NCI-H2081 (cell line): Measurements from ENCODE around the gene ZBTB46.

Experiments used
- DNase-seq, 2 experiments: peaks; one replicate each; lab custom pipeline; 2025; lab: John Stamatoyannopoulos, UW

The ZBTB46 gene

DNA sequence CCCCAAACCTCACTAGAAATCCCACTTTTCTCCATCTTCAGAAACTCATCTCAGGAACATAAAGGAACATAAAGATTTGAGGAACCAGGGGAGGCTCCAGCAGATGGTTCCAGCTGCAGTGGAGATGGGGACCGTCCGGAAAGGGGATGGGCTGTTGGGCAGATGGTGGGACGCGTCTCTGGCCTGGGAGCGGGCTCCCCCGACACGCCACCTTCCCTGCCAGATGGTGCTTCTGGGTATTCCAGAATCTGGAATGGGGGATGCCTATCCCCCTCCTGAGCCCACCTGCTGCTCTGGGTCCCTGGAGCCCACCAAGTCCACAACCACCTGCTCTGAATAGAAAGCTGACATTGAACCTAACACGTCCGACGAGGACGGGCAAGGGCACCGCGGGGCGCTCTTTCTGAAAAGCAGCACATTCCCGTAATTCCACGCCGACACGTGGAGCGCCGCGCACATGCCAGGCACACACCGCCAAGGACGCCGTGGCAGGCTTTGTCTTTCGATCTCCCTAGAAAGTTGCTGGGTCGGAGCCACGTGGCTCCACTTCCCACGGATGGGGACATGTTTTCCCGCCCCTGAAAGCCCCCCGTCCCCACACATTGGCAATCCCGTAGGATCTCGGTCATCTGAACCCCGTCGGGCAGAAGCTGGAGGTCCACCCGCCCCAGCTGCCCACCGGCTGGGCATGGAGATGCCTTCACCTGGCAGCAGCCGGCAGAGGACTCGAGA is 64.2 kb downstream of the ZBTB46 start:
- no peak for DNase-seq

DNA sequence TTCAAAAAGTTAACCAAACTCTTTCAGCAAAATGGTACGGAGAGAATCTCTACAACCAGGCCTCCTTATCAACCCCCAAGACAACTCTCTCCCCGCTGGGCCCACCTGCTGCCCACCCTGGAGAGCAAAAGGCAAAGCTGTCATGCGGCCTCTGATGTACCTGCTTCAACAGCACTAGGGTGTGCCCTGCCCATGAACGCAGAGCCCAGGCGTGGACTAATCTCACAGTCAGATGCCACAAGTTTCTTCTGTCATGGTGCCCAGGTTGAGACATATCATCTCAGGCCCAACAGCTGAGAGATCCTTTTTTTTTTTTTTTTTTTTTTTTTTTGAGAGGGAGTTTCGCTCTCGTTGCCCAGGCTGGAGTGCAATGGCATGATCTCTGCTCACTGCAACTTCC is 65.2 kb downstream of the ZBTB46 start:
- DNase-seq: no peak

DNA sequence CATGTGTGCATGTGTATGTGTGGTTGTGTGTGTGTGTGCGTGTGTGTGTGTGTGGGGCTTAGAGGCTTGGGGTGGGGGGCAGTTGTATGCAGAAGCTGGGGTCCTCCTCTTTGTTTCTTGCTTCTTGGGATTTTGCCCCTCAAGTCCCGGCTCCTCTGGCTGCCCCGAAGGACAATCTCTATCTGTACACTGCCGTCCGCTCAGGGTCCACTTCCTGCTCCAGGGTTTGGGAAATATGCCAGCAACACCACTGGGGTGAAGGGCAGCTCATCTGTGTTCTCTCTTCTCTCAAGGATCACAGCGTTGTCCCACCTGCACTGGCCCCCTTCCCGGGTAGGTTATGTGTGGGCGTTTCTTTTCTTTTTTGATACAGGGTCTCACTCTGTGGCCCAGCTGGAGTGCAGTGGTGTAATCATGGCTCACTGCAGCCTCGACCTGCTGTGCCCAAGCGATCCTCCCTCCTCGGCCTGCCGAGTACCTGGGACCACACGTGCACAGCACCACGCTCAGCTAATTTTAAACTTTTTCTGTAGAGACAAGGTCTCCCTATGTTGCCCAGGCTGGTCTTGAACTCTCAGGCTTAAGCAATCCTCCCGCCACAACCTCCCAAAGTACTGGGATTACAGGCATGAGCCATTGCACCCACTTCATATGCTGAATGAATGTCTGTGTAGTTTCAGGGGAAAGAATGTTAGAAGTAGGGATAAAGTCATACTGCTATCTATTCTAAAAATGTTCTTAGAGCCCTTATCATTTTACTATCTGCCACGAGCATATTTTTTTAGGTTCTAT is 65.8 kb downstream of the ZBTB46 start:
- no peak for DNase-seq

DNA sequence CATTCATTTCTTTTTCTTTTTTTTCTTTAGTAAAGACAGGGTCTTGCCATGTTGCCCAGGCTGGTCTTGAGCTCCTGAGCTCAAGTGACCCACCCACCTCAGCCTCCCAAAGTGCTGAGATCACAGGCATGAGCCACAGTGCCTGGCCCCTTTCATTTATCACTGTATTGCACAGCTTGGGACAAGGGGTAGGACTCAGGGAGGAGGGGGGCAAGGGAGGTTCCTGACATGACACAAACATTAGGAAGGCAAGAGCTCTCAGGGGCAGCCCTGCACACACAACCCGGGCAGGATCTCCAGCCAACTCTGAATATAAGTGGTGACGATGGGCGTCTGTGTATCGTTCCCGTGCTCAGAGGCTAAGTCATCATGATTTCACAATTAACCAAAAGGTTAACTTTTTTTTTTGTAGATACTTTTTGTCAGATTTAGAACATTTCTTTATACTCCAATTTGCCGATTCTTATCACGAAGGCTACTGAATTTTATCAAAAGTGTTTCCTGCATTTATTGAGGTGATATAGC is 71.6 kb downstream of the ZBTB46 start:
- no peak for DNase-seq

DNA sequence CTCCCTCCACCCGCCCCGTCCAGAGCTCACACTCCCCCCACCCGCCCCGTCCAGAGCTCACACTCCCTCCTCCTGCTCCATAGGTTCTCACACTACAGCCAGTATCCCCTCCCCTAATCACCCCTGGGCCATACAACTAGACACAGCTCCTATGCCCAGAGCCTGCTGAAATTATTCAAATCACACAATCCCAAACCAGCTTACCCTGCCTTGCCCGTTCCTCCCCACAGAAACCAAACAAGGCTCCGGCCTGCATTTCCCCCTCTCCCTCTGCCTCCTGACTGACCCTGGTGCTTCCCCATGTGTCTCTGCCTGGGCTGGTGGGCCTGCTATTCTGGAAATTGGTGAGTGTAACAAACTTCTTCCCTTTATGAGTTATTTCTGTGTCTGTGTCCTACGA is 72.9 kb downstream of the ZBTB46 start:
- no peak for DNase-seq

DNA sequence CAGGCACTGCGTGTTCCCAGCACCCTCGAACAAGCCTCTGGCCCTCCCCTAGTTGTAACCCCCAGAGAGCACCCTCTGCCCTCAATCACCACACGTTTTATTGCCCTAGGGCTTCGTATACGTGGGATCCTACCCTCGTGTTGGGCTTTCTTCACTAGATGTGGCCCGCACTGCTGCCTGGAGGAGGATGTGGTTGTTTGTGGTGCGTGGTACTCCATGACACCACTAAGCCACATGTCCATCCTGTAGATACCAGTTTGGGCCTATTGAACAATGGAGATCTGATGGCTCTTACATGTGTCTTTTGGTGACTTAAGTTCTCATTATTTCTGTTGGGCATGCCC is 74.4 kb downstream of the ZBTB46 start:
- no peak for DNase-seq

DNA sequence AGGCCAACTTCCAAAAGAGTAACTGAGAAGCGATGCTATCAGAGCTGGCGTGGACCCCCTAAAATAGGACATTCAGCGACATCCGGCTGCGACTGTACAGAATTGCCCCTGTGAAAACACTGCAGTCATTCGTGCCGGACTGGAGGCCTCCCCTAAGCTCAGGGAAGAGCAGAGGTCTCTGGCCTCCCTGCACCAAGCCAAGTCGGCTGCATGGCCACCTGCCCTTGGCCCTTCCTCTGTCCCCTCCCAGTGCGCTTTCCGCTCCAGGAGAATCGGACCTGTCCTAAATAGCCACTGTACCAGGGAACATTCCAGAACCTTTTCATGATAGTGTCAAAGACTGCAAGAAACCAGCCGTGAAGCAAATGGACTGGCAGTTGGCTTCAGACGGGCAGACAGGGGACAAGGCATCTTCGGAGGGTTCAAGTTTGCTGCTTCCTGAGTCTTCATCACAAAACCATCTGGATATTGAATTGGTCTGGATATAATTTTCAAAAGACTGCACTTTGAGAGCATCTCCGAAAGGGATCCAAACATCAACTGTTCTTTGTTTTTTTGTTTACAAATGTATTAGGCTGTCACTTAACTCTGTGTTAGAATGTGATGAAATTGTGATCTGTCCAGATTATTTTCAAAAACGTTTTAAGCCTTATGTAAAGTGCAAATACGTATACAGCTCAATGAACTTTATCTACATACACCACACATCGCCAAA is 75.0 kb downstream of the ZBTB46 start:
- DNase-seq: no peak

DNA sequence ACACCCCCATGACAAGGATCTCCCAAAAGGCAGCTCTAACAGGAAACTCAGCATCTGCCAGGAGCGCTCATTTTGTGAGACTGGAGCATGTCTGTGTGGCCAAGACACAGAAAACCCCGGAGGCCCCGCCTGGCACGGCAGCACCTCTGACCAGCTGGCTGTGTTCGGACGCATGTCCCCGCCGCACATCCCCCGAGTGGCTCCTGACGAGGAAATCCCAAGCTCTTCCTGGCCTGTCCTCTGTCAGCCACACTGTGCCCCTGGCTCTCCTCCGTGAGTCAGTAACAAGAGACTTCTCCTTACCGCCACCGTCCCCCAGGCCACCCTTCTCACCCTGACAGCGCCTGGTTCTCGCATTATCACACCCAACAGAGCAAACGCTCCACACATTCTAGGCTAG is 77.1 kb downstream of the ZBTB46 start:
- DNase-seq: no peak

DNA sequence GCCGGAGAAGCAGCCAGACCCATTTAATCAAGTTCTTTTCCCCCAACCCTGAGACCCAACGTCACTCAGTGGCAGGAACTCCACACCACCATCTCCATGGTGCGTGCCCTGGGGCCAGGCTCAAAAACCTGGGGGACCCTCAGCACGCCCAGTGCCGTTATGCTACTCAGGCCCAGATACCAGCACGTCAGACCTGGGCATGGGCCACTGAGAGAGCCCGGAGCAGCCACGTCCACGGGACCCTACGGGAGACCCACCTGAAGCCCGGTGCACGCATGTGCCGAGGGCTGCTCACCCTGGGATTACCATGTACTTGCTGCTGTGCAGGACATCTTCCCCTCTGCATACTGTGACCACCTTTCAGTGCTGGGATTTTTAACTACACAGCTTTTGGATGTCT is 77.7 kb downstream of the ZBTB46 start:
- no peak for DNase-seq

DNA sequence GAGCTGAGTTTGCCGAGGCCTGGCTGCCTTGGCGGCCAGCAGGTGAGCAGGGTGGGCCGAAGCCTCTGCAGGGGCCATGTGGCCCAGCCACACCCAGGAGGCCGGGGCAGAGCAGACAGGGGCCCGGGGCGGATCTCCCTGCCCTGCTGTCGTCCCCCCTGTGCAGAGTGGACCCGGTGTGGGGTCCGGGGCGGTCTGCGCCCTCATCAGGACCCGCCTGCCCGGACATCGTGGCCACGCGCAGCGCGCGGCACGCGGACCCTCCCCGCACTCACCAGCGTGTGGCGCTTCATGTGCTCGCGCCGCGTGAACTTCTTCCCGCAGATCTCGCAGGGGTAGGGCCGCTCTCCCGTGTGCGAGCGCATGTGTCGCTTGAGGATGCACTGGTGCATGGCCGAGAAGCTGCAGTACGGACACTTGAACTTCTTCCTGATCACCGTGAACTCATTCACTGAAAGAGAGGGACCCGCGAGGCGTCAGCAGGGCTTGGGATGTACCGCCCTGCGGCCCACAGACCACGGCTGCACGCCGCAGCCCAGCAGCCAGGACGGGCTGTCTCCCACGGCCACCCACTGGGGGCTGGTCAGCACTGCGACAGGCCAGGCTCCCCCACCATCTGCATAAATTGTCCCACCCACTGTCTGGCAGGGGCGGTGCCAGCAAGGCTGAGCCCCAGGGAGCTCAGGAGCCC is 78.5 kb downstream of the ZBTB46 start:
- DNase-seq: no peak

DNA sequence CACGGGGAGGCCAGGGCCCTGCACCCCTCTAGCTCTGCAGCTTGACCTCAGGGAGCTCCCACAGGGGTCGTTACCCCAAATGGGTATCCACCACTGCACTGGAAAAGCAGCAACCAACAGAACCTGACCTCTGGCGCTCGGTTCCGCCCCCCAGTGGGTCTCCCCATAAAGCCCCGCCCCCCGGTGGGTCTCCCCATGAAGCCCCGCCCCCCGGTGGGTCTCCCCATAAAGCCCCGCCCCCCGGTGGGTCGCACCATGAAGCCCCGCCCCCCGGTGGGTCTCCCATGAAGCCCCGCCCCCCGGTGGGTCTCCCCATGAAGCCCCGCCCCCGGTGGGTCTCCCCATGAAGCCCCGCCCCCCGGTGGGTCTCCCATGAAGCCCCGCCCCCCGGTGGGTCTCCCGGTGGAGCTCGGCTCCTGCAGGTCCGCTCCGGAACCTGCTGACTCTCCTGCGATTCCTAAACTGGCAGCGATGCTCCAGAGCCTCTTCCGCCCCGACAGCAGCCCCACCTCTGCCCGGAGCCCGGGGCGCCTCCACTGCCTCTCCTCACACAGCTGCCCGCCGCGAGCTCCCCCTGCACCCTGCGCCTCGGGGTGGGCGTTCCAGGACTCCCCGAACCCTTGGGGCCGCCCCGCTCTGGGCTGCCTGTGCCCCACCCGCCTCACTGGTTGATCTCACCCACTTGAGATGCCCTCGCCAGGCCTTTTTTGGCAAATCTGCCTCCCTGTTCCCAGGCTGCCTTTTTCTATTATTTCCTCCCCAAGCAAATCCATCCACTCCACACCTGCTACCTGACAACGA is 79.4 kb downstream of the ZBTB46 start:
- DNase-seq: no peak

DNA sequence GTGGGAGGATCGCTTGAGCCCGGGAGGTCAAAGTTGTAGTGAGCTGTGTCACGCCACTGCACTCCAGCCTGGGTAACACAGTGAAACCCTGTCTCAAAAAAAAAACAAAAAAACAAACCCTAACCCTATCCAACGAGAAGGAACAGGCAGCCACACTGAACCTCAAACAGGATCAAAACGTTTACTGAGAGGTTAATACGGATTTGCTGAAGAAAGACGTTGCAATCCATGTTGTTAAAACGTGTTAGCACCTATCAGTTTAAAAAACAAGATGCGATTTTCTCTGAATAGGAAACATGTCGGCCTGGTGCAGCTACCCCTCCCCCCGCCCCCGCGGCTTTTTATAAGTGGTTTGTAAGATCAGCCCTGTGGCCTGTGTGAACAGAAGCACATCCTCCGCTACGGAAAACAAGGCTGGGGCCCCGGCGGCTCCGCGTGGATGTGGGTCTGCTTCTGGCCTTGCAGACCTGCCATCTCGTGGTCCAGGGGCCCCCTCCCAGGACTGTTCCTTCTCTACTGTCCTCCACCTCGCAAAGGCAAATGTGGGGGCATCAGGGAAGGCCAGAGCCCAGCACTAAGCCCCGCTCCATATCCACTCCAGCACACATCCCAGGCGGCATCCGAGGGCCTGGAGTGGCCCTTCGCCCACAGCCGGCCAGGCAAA is 80.1 kb downstream of the ZBTB46 start:
- DNase-seq: no peak

DNA sequence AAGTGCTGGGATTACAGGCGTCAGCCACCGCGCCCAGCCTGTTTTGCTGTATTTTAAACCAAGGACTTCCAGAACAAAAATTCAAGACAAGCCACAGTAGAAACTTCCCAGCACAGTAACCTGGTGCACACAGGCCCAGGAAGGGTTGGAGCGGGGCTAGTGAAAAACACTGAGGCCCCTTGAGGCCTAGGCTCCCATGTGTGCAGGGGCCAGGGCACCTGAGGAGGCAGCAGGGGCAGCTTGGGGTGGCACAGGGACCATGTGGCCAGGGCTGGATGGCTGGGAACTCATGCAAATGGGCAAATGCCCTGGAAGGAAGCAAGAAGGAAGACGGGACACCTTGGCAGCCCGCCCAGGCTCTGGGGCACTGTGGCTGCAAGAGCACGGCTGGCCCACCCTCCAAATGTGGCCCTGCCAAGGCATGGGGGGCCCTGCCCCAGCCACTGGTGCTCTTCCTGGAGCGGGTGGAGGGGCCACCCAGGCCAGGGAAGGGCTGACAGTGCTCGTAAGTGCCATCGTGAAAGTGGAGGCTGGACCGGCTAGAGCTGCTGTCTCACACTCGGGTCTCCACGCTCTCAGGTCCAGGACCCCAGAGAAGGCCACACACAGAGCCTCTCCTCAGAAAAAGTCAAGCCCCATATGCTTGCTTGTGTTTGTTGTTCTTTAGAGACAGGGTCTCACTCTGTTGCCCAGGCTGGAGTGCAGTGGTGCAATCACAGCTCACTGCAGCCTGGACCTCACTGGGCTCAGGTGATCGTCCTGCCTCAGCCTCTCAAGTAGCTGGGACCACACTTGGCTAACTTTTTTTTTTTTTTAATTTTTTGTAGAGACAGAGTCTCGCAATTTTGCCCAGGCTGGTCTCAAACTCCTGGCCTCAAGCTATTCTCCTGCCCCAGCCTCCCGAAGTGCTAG is 81.2 kb downstream of the ZBTB46 start:
- DNase-seq: no peak

DNA sequence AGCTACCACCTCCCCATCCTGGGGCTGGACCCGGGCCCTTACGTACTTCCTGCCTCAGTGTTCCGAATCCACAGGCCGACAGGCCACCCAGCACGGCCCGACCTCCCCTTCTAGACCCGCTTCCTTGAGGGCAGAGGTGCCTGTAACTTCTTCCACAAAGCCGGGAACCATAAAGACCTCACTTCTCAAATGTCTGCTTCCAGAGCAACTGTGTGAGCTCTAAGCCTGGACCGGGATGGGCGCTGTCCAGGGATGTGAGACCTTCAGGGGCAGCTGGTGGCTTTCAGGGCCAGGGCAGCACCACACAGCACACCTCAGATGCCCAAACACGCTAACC is 82.2 kb downstream of the ZBTB46 start:
- no peak for DNase-seq

DNA sequence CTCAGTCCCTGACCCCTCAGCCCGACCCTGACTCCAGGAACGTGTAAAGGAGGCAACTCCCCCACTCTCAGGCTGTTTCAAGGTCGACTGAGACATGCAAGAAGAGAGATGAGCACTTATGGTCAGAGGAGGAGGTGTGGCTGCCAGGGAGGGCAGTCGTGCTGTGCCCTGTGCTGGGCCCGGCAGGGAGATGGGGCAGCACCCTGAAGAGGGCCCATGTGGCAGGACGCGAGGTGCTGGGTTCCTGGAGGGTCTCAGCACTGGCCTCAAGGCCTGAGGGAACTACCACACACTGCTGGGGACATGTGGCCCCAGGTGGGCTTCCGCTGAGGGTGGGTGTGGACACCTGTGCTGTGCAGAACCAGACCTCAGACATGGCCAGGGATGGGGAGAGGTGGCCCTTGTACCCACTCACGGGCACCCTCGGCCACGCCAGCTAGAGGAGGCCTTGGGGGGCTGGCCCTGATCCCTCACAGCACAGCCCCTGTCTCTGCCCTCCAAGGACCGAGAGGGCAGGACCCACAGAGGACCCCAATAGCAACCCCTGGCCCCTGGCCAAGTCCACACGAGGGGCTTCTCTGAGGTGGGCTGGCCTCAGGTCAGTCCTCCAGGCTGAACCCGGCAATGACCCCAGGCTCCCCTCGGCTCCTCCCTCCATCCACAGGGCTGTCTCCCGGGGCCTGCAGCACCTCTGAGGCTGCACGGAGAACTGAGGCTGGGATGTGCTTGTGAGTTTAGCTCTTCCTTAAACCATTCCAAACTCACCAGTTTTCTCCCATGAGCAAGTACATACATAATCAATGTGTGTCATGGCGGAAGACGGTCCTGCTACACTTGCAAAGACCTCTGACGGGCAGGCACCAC is 82.8 kb downstream of the ZBTB46 start:
- DNase-seq: no peak

DNA sequence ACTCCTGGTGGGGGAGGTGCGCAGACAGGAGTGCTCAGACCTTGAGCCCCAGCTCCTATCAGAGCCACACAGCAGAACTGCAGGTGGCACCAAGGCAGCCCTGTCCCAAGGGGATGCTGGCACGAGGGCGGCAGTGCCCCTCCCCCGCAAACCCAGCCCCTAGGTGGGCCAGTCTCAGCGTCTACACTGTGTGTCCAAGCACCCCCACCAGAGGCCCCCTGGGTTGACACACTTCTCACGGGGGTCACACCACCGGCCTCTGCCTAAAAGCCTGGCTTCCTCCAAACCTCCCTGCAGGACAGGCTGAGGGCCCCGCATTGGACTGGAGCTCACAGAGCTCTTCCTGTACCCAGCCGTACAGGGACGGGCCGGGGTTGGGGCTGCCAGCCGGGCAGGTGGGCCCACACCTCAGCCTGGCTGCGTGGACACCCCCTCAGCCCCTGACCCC is 83.4 kb downstream of the ZBTB46 start:
- DNase-seq: no peak

DNA sequence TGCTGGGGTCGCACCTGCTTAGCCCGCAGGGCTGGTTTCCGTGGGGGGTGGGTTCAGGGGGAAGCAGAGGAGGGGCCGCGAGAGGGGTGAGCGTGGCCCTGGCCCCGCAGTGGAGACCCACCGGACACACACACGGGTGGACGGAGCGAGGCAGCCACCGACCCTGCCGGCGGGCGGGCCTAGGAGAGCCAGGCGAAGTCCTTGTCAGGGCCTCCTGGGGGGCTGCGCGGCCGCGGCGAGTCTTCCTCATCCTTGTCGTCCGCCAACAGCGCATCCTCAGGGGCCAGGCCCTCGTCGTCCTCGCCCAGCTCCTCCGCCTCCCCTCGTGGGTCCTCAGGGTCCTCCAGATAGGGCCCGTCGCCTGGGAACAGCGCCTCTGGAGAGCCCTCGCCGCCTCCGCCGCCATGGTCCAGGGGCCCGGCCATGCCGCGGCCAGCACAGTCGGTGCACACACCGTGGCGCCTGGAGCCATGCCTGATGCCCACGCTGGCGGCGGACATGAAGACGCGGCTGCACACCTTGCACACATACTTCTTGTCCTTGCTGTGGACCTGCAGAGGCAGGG is 84.2 kb downstream of the ZBTB46 start:
- no peak for DNase-seq

DNA sequence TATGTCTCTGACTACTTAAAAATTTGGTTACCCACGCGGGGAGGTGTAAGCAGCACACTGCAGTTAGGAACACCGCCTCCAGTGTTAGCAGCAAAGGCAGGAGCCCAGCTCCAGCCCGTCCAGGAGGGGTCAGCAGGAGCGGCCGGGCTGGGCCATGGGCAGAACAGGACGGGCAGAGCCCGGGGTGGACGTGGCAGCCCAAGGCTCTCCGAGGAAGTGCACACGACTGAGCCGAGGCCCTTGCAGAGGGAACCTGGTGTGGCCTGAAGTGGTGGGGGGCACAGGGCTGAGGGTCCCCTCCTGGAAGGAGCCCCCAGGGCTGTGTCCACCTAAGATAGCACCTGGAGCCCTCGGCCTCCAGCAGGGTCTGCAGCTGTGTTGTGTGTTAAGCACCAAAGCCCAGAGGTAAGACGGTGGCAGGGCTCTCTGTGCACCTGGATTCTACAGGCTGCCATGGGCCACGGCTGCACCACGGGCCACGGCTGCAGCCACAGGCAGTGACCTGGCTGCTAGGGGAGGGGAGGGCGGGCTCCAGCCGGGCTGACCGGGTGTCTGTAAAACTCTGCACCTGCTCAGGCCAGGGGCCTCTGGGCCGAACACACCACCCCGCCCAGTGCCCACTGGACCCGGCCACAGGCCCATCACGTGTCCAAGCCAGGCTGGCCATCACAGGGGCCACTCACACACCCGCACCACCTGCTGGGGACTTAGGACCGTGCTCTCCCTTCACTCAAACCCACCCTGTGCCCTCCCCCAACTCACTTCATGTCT is 84.9 kb downstream of the ZBTB46 start:
- DNase-seq: no peak
